Hepatic stellate cell (primary cell): ENCODE measurements around the gene SLC34A1.

Source experiments
- DNase-seq: peaks from one replicate; pipeline ENCODE4 v3.0.0; 2011; ENCODE audit warnings: low spot score

SLC34A1 gene

DNA sequence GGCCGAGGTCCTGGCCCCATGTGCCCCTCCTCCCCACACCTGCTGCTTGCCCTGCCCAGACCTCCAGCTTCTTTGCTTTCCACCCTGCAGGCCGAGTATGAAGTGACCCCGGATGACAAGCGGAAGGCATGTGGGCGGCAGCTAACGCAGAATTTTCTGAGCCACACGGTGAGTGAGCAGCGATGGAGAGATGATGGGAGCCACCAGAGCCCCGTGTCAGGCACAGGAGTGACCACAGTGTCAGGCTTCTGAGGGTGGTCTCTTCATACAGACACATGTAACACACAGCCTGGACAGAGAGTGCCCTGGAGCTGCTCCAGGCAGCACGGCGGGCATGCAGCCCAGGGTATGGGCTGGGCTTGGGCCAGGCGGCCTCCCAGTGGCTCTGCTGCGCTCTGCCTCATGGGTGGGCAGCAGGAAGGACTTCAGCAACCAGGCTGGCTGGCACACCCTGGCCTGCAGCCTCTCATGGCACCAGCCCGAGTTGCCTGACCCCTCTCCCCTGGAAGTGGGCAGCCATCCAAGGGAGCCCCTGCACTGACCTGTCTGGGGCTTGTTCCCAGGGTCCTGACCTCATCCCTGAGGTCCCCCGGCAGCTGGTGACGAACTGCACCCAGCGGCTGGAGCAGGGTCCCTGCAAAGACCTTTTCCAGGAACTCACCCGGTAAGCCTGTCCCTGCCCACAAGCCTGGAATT lies 48.1 kb downstream of the SLC34A1 start:
- DNase-seq, result no peak

- DNase-seq, result no peak
Observed at GRCh38 chr5:177432839-177433657, 48.8 kb downstream of the SLC34A1 start.

- DNase-seq, result no peak
Observed at GRCh38 chr5:177433658-177434217, 49.5 kb downstream of the SLC34A1 start.

GRCh38 chr5:177434437-177434836 lies 50.2 kb downstream of the SLC34A1 start:
- no peak for DNase-seq

DNA sequence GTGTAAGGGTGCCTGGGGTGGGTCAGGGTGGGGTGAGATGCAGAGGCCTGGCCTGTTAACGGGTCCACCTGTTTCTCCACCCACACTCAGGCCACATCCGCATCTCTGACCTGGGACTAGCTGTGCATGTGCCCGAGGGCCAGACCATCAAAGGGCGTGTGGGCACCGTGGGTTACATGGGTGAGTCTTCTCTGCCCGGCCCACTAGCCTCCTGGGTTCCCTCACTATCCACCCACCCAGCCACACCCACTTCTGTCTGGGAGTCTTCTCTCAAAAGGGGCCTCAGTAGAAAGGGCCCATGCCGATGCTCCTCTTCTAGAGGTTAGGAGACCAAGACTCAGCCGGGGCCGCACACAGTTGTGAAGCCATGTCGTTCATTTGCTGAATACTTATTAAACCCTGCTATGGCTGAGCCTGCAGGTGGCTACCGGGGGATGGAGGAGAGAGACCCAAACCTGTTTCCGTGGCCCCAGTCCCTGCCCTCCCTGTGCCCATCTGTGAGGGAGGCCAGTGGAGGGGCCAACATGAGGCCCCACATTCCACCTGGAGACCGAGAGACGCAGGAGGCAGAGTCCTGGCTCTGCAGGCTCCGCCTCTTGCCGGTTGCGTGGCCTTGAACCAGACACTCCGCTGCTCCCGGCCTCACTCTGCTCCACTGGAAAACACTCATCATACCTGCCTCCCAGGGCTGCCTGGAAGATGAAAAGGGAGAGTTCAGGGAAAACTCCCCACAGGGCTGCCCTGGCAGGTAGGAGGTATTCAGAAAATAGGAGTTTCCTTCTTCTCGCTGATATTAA lies 50.9 kb downstream of the SLC34A1 start:
- no peak for DNase-seq

- DNase-seq, result no peak
Observed at GRCh38 chr5:177435847-177436536, 51.8 kb downstream of the SLC34A1 start.

DNA sequence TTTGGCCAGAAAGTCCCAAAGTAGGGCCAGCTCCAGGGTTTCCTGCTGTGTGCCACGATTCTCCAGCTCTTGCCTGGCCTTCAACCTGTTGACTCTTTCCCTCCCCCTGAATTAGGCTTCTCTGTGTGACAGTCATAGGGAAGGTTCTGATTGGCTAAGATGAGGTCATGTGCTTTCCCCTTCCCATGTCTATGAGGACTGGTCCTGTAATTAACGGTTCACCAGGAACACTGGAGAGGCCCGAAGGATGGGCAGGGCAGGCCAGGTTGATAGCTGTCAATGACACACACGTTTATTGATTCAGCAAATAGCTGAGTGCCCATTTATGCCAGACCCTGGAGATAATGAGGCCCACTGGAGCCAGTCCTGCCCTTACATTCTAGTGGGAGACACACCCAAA lies 53.4 kb downstream of the SLC34A1 start:
- DNase-seq, result no peak

- no peak for DNase-seq
Observed at GRCh38 chr5:177438468-177438867, 54.2 kb downstream of the SLC34A1 start.

- DNase-seq, result no peak
Observed at GRCh38 chr5:177439518-177440053, 55.4 kb downstream of the SLC34A1 start.

DNA sequence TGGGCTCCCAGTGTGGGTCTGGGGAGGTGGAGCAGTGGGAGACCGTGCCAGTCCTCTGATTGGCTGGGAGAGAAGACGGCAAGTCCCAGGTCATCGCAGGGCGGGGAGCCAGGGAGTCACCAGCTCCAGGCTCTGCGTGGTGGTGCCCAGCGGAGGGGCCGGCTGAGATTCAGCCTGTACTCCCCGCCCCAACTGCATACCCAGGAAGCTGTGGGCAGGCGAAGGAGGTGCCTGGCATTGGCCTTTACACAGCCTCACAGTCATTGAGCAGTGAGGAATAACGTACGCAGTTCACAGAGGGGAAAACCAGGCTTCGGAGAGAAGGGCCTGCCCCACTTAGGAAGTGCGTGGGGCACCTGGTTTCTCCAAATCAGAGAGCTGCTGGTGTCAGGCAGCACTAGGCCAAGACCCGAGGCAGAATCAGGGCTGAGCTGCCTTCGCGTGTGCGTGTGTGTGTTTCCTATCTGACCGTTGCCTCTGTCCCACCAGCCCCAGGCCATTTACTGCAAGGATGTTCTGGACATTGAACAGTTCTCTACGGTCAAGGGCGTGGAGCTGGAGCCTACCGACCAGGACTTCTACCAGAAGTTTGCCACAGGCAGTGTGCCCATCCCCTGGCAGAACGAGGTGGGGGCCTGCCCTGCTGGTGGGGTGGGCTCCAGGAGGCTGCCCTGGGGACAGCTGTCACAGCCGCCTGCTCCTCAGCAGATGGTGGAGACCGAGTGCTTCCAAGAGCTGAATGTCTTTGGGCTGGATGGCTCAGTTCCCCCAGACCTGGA lies 56.2 kb downstream of the SLC34A1 start:
- no peak for DNase-seq

DNA sequence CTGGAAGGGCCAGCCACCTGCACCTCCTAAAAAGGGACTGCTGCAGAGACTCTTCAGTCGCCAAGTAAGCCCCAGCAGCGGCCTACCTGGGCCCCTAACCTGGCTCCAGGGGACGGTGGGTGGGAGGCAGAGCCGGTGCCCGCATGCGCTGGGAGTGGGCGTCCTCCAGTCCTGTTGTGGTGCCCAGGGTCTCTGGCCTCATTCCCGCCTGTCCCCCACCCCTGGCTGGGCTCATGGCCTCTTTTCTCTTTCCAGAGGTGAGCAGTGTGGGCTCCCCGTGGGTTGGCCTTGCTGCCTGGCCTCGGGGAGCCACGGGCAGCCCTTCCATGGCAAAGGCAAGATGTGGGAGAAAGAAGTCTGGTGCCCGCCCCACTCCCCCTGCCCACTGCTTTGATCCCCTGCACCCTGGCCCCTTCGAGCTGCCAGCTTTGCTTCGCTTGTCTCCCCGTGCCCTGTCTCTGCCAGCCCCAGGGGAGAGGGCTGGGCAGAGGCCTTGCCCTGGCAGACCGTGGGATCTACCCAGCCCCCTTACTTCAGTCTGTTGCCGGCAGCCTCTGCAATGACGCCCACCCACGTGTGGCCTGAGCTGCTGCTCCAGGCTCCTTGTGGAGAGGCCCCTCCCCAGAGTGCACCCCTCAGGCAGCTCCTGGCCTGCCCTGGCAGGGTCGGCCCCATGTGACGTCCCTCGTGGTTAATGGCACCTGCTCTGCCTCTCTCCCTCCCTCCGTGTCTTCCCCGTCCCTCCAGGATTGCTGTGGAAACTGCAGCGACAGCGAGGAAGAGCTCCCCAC lies 57.0 kb downstream of the SLC34A1 start:
- no peak for DNase-seq

- no peak for DNase-seq
Observed at GRCh38 chr5:177442066-177442826, 58.0 kb downstream of the SLC34A1 start.

GRCh38 chr5:177443144-177443983 lies 59.1 kb downstream of the SLC34A1 start:
- no peak for DNase-seq

- DNase-seq, result no peak
Observed at GRCh38 chr5:177444106-177445051, 60.1 kb downstream of the SLC34A1 start.

DNA sequence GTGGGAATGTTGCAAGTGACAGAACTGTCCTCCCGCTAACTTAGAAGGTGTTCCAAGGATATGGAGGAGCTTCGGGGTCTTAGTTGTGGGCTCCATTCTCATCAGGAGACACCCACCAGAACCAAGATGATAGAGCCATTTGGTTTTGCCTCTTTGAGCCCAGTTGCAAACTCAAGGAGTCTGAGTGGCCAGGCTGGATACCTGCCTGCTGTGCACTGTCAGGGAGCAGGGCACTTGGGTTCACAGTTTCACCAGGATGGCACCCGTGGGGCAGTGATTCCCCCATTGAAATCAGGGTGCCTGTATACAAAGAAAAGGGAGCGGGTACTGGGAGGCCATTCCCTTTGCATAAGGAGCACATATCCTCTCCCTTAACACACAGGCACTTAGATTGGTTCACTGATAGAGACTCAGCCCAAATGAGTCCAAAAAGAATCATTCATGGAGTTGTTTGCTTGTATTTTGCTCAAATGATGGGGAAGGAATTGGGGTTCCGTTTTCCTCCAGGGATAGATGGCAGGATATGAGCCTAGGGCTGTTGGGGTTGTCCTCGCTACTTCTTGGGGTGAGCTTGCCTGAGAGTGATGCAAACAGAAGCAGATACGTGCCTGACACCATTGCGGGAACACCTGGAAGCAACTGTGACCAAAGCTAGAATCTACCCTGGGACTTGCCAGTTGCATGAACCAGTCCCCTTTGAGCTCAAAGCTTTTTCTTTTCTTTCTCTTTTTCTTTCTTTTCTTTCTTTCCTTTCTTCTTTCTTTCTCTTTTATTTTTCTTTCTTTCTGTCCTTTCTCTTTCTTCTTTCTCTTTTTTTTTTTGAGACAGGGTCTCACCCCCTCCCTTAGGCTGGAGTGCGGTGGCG lies 61.0 kb downstream of the SLC34A1 start:
- no peak for DNase-seq

DNA sequence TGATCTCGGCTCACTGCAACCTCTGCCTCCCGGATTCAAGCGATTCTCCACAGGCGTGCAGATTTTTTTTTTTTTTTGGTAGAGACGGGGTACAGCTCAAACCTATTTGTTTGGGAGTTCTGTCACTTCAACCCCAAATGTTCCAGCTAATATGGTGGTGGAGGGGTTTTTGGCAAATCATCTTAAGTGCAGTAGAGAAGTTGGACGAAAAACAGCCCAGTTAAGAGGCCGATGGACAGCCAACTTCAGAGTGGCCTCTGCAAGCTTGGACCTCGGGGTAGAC lies 61.6 kb downstream of the SLC34A1 start:
- DNase-seq, result no peak
